Activated CD4-positive, CD25-positive, alpha-beta regulatory T cell treated with anti-CD3 and anti-CD28 coated beads, Interleukin-2, amount 50 U/mL, for 24 hours (primary cell): ENCODE data around the gene TRIM15.
"Not testable (repeated sequence)": the region's sequence is repeated elsewhere in the genome, so short reads cannot be mapped to it uniquely, and the experiment has no call there.

Experiments used
- ATAC-seq, 2 donors: fragments of 150-1000 bp; cut with Tn5 transposase; one replicate each; pipeline ENCODE4 v1.10.0; 2021; ENCODE audit warnings: mild to moderate bottlenecking in 1 of 2, moderate library complexity in 1 of 2

TRIM15 gene

DNA sequence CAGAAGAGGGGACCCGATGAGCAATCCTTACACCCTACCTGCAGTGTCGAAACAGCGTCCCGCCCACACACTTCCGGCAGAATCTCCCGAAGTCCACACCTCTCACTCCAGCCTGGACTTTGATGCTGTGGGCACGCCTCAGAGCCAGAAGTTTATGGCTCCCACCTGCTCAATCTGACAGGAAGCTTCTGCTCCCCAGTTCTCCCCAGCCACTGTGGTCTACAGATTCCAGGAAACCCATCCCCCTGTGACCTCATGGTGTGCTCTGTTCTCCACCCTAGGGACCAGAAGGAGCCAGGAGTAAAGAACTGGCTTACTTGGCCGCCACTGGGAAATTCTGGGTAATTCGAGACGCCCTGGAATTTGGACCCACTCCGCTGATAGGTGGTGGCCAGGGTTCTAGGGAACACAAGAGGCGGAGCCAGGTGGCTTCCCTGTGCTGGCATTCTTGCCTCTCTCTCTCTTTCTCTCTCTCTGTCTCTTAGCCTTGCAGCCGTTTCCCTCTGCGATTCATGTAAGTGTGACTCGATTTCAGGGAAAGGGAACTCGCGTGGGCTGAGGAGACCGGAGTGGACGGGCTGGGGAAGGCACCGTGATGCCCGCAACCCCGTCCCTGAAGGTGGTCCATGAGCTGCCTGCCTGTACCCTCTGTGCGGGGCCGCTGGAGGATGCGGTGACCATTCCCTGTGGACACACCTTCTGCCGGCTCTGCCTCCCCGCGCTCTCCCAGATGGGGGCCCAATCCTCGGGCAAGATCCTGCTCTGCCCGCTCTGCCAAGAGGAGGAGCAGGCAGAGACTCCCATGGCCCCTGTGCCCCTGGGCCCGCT lies at the start of gene TRIM15:
TSS of gene TRIM15 (plus strand) at position 457 of the 828 bp plus-strand sequence. CDS start at position 596, 139 bp downstream.
- ATAC-seq: peak; percentile 71 to 76

DNA sequence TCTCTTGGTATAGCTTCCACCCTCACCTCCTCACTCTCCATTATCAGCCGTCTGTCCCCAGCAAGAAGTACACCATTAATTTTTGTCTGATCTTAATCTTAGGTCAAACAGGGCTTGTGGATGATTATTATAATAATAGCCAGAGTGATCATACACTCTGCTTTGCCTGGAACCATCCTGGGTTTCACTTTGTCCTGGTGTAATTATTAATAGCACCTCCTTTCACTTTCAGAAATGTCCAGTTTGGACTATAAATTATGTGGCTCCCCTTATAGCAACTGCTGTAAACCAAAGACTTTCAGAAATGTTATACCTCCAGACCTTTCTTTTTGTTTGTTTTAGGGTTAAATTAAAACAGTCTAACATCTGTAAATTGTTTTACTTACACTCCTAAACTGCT lies 49.5 kb upstream of the TRIM15 start:
- ATAC-seq: no peak

DNA sequence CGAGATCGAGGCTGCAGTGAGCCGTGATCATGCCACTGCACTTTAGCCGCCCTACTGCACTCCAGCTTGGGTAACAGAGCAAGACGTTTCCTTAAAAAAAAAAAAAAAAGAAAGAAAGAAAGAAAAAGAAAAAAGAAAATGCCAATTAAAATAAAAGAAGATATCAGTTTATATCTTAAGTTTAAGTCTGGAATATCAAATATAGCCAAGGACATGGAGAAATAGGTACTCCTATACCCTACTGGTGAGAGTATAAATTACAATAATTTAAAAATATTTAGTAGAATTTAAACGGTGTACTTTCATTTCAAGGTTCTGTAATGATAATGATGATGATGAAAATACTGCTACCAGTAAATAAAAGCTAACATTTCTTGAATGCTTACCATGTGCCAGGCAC lies 46.6 kb upstream of the TRIM15 start:
- ATAC-seq: no peak

DNA sequence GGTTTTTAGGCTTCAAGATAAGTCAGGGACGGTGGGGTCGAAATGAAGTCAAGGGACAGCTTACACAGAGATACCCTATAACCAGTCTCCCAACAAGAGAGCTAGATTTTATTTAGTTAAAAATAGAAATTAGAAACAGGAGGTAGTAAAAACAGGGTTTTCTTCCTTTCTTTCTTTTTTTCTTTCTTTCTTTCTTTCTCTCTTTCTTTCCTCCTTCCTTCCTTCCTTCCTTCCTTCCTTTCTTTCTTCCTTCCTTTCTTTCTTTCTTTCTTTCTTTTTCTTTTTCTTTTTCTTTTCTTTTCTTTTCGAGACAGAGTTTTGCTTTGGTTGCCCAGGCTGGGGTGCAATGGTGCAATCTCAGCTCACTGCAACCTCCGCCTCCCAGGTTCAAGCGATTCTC lies 44.7 kb upstream of the TRIM15 start:
- ATAC-seq: not testable (repeated sequence)

DNA sequence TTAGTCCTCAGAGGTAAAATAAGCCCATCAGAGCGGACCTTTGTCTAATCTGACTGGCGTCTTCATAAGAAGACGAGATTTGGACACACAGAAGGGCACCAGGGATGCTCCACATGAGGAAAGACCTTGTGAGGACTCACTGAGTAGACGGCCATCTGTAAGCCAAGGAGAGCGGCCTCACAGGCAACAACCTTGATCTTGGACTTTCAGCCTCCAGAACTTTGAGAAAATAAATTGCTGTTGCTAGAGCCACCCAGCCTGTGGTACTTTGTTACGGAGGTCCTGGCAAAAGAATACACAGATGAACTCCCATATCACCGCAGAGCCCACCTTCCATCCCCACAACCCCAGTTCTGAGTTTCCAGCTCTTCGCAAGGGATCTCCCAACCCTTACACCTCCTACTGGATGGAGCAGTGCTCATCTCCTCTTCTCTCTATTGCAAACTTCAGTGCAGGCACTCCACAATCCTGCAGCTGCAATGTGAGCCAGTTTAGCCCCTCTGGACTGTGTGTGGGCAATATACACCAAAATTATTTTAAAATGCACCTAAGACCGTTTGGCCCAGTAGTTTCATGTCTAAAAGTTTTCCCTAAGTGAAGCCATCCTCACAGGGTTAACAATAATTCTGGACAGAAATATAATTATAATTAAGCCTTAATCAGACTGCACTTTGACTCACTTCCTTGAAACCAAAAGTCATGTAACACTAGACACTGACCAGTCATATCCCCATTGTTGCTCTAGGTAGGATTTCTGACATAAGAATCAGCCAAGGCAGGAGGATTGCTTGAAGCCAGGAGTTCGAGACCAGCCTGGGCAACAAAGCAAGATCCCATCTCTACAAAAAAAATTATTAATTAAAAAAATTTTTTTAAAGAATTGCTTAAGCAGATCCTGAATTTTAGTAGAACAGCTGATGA lies 41.6 kb upstream of the TRIM15 start:
- ATAC-seq: no peak

DNA sequence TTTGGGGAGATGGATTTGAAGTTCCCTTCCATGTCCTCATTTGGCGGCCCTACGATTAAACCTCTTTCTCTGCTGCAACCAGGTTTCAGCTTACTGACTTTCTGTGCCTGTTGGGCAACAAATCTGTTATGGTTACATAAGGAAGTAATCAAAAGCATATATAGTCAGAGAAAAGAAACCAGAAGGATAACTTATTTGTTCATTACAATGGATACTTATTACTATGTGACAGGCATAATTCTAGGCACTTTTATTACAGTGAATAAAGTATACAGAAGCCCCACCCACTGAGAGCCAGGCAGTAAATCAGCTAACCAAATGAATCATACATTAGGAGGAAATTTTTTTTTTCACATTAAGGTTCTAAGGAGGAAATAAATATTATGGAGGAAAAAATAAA lies 40.8 kb upstream of the TRIM15 start:
- ATAC-seq: no peak

DNA sequence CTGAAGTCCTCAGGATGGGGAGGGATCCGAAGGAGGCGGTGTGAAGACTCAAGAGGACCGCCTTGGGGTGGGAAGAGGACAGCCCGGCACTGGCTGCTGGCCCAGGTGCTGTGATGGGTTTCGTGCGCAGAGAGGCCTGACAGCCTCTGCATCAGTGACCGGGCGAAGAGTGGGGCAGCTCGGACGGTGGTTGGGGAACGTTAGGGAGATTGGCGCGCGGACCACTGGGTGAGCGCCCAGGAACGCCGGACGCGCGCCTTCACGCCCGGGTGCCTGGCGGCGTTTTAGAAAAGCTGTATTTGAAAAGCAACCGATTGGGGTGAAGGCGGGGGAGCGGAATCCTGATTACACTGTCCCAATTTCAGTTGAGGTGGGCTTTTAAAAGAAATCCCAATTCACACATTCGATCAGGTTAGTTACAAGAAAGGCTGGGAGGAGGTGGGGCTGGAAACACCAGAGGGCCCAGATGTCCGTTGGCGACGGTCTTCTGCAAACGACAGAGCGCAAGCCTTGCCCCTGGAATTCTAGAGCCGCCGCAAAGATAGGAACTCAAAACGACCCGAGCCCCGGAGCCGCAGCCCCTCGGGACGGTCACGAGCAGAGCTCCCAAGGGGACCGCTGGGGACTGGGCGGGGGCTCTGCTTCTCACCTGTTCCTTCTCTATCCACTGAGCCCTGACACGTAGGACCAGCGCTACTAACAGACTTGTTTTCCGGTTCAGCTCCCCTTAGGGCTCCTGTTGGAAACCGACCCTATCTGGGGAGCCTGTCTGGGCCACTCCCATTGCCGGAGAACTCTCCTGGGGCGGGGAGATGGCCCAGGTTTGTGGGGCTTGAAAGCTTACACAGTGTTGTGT lies 35.9 kb upstream of the TRIM15 start:
- no peak for ATAC-seq

DNA sequence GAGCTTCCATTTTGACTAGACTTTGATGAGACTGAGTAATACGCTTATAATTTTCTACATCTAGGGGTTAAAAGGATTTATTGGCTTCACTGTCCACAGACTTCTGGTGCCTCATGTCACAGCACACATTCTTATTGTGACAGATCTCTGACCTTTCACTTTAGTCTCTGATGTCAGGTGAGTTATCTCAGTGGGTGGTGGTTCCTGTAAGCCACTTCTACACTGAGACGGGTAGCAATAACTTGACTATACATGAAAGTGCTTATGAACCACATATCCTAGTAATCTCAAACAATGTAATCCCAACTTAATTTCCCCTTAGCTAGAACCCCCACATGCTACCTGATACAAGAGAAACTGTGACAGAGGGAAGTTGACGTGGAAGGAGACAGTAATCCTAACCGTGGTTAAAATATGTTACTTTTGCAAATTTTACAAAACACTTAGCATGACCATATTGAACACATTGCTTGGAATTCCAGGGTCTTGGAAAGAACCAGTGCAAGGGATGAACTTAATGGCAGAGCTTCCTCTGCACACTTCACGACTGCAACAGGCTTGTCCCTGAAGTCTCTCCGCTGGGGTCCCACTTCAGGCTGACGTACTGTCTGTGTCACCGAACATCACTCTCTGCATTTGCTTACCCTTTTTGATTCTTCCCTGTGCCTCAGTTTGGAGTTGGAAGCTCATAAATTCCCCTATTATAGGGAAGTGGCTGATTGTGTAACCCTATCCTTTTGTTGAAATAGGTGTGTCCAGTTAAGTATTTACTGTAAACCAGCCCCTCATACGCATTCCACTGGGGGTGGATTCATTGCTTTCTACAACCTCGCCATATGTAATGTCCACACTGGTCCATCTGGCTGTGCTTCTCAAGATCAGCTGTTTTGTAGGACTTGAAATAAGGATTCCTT lies 33.8 kb upstream of the TRIM15 start:
- peak; percentile 63 to 65 for ATAC-seq

DNA sequence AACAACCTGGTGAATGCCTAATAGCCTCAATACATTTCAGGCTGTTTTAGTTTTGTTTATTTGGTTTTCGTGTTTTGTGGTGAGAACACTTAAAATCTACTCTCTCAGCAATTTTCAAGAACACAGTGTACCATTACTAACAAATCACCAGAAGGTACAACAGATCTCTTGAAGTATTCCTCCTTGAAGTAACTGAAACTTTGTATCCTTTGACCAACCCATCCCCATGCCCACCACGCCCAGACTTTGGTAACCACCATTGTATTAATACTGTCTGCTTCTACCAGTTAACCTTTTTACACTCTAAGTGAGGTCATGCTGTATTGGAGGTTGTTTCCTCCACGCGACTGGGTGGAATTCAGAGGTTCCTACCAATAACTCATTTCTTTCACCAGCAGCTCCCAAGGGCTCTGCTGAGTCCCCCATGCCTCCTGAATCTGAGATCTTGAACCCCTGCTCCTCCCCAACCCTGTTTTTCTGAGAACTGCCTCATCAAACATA lies 33.1 kb upstream of the TRIM15 start:
- ATAC-seq: no peak

DNA sequence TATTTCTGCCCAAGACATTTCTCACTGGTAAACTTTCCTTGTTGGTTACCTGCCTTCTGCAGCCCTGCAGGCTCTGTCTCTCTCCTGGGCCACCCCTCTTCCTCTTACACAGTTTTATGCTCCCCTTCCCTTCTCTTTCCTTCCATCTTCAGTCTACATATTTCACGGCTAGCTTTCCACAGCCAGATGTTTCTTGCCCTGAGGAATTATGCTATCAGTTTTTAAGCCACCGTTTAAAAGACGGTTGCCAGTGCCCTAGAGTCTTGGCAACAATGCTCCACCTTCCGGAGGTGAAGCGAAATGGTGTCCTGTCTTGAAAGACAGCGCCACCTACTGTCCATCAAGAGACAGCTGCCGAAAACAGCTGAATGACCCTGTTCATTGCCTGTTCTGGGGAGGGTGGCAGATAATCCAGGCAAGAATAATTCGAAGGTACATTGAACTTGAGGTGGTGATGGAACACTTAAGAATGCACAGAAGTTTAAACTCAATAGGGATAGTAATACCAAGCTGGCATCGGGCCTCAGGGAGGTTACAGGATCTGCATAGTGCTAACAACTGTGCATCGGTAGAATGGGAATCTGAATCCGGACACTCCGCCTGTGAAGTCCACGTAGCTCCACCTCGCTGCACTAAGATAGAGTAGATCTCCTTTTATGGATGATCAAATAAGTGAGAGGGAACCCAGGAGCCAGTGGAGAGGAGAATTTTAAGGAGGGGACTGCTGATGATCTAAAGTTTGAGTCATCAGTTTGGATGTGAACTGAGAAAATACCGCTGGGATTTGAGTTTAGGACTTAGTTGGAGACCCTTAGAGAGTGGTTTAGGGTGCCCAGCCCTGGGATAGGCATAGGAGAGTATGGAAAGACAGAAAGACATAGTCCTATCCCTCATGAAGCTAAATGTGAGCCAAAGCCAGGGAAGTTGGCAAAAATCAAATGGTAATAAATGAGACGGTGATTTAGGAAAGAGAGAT lies 32.2 kb upstream of the TRIM15 start:
- ATAC-seq: peak; percentile 84 to 86

DNA sequence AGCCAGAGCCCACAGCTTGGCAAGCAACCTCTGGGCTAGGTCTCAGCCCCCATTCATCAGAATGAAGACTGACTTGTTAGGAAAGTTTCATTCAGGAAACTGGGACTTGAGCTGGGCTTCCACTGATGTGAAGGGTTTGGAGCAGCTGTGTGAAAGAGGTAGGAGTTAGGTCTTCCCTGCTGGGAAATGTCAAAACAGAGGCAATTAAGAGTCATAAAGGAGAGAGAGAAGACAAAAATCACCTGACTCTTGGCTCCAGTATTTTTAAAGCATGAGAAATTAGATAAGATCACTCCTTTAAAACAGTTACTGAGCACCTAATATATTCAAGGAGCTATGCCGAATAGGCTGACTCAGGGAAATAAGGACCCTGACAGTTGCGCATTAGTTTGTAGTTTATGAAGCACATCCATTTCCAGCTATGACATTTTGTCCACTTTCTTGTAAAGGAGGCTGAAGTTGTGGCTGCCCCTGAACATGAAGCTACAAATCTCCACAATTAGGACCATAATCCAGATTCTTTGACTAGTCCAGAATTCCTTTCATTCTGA lies 31.3 kb upstream of the TRIM15 start:
- ATAC-seq: no peak

DNA sequence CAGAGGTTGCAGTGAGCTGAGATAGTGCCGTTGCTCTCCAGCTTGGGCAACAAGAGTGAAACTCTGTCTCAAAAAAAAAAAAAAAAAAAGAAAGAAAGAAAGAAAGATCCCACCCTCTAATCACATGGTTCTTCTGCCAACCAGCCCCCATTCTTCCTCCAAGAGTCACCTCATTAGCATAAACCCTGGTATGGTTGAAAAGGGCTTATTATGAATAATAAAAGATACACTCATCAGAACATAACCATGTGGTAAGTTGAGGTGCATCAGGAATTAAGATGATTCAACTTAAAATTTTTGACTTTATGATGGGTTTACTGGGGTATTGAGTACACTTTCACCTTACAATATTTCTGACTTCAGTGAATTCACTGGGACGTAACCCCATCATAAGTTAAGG lies 28.2 kb upstream of the TRIM15 start:
- ATAC-seq: peak; percentile 5 to 55

DNA sequence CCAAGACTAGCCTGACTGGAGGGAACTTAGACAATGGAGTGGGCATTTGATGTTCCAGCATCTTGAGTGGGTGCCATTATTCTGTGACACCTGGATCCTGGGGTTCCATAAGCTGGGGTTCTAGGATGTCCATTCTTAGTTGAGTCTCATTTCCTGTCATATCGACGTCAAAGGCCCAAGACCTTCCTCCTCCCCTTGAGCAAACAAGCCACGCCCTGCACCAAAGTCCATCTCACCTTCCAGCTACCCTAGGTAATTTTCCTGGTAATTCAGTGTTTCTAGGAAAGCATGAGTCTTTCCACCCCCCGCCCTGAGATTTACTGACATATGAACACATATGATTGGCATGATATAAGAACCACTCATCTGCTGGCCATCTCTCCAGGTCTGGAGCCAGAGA lies 27.6 kb upstream of the TRIM15 start, which contains the start of gene TRIM40:
TSS of gene TRIM40 (plus strand) at position 384 of the 400 bp plus-strand sequence. CDS start 897 bp downstream, outside the sequence.
- ATAC-seq: no peak

DNA sequence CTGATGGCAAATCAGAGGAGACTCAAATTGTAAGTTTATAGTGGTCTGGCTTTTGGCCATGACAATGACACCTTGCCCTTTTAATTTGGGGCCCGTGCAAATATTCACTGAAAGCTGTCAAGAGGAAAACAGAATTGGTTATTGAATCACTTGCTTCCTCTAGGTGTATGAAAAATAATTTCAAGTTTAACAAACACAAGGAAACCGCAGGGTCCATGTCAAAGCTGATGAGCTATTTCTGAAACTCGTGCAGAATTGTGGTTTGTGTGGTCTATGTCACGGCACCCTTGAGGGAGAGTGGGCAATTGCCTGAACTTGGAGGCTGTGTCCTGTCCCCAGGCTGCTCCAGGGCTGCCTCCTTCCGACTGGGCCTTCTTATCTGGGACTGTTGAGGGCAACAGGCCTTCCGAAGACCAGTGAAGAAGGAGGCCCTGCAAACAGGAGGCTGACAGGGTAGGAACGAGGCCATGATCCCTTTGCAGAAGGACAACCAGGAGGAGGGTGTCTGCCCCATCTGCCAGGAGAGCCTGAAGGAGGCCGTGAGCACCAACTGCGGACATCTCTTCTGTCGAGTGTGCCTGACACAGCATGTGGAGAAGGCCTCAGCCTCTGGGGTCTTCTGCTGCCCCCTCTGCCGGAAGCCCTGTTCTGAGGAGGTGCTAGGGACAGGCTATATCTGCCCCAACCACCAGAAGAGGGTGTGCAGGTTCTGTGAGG lies 26.6 kb upstream of the TRIM15 start:
- peak; percentile 9 to 17 for ATAC-seq

DNA sequence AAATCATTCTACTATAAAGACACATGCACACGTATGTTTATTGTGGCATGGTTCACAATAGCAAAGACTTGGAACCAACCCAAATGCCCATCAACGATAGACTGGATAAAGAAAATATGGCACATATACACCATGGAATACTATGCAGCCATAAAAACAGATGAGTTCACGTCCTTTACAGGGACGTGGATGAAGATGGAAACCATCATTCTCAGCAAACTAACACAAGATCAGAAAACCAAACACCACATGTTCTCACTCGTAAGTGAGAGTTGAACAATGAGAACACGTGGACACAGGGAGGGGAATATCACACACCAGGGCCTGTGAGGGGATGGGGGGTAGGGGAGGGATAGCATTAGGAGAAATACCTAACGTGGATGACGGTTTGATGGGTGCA lies 23.1 kb upstream of the TRIM15 start:
- ATAC-seq: not testable (repeated sequence)

DNA sequence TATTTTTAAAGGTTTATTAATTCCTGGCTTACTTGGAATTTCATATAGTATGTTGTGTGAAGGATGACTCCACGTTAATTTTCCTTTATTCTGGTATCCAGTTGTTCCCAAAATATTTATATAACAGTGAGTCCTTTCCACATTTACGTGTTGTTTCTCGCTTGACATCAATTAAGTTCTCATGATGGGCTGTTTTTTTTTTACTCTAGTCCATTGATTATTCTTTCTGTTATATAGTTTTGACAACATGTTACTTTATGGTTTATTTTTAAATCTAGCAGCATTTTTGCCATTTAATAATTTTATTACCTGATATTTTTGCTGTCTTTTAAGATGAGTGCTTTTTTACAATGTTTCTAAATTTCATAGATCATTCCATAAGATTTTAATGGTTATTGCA lies 20.7 kb upstream of the TRIM15 start:
- ATAC-seq: no peak

DNA sequence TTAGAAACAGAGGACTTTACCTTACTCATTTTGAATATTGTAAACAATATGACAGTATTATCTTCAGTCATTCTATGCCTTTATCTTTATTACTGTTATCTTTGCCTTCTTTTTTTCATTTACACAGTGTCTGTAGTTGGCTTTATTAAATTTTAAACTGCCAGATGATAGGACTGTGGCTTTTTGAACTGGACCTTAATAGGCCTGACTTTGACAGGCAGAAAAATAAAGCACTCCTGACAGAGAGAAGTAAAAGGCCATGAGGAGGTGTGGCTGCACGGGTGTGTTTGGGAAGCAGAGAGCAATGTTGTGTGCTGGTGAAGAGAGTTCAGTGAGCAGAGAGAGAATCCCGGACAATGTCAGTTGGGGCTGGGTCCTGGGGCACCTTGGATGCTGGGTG lies 19.6 kb upstream of the TRIM15 start:
- ATAC-seq: no peak

DNA sequence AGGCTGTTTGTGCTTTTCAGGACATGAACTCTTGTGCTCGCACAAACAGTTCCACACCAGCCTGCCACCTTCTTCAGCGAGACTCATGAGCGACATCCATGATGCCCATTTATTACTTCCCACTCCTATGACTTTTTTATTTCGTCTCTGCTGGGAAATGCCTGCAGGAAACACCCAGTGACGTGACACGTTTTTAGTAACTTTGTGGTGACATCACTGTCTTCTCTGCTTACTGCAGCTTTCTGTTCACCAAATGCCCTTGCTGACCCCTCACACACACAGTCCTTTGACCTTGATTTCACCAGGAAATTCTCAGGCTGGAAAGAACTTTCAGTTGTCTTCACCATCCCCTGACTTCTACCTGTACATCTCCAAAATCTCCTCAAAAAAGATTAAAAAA lies 18.5 kb upstream of the TRIM15 start:
- no peak for ATAC-seq

DNA sequence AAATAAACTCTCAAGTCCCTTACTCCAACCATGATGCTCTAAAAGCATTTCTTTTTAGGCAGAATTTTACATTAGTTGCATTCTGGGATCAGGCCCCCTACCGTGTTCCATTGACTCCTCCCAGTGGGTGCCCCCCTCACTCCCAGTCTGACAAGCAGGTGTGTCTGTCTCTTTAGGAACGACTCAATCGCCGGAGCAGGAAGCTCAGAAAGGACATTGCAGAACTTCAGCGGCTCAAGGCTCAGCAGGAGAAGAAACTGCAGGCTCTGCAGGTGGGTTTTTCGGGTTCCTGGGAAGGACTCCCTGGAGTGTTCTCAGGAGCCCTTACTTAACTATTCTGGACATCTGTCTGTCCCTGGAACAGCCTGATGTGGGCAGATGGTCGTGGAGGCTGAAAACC lies 17.5 kb upstream of the TRIM15 start:
- ATAC-seq: no peak
